DMS153 treated with DMSO at 0.1 percent for 48 hours (cell line): ENCODE measurements around the gene SNW1.
"Not testable (repeated sequence)": the region's sequence is repeated elsewhere in the genome, so short reads cannot be mapped to it uniquely, and the experiment has no call there.

Source experiments
- DNase-seq: peaks from one replicate; lab custom pipeline; 2025; ENCODE audit not compliant: unreplicated experiment; lab: John Stamatoyannopoulos, UW

SNW1 gene

DNA sequence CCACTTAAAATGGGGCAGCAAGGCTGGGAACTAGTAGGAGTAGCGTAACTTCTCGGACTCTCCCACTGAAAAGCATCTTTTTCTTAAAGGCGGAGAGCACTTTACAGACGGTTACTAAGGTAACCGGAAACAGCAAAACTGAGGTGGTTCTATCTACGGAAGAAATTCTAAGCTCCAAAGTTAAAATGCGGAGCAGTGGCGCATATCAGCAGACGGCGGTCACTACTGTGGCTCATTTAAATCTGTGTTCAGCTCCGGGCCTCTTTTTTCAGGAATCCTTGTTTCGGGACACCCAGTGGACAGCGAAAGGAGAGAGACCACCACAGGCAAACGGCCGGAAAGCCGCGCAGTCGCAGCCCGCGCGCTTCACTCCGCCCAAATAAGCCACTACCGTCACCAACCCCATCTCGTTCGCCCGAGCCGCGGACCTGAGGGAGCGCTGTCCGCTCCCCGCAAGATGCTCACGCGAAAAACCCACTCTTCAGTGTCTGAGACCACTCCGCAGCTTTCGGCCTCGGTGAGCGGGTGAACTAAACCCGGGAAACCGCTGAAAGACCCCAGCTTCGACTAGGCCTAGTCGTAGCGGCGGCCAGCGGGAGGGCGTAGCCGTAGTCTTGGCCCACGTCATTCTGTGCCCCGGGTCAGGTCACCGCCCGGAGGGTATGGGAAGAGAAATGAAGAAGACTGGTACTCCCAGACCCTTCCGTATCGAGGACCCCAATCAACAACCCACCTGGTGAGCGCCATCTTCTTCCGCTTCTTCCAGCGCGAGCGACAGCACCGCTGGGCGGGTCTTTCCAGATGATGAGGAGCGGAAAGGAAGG, at the start of gene SNW1:
Gene SNW1 (minus strand): TSS at position 776 of the 824 bp plus-strand sequence. CDS start 29 bp downstream, at position 747.
- peak; percentile 93 for DNase-seq

DNA sequence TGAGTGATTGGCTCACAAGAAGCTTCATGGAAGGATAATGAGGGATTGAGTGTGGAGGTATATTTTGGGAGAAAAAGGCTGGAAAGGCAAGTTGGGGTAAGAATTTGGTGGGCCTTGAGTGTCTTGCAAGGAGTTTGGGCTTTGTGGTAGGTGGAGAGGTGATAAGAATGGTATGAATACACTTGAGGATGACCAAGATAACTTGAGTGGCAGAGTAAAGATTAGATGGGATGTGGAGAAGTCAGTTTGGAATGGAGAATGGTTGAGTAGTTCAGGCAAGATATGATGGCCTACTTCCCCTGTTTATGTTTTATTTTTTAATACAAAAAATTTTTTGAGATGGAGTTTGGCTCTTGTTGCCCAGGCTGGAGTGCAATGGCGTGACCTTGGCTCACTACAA, 48.1 kb upstream of the SNW1 start:
- DNase-seq: no peak

- no peak for DNase-seq
Measured at GRCh38 chr14:77808250-77808649, 47.3 kb upstream of the SNW1 start.

DNA sequence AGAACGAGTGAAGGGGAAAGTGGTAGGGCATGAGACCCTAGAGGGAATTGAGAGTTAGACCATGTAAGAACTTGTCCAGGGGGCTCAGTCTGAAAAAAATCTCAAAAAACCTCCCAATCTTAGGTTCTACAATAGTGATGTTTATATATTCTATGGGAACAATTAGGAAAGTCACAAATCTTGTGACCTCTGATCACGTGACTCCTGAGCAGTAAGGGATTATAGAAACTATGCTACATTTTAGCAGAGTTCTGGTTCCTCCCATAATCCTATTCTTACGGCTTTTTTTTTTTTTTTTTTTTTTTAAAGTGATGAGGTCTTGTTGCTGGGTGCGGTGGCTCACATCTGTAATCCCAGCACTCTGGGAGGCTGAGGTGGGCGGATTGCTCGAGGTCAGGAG, 44.8 kb upstream of the SNW1 start:
- no peak for DNase-seq

DNA sequence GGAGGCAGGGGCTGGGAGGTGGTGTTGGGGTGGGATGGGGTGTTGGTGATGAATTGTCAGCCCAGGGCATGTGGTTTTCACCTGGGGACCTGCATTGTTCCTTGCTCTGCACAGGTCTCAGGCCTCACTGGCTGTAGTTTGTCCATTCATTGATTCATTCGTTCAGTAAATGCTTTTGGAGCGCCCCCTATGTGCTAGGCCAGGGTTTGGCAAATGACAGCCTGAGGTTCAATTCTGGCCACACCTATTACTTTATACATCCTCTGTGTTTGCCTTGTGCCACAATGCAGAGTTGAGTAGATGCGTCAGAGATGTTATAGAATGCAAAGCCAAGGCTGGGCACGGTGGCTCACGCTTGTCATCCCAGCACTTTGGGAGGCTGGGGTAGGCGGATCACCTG, 43.6 kb upstream of the SNW1 start:
- DNase-seq: no peak

DNA sequence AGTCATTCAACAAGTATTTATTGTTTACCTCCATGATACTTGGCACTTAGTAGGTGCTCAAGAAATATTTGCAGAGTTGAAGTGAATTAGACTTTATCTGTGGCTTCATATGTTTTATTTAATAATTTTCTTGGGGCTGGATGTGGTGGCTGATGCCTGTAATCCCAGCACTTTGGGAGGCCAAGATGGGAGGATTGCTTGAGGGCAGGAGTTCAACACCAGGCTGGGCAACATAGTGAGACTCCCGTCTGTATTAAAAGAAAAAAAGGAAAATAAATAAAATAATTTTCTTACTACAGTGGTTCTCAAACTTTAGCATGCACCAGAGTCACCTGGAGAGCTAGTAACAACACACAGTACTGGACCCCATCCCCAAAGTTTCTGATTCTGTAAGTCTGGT, 39.9 kb upstream of the SNW1 start:
- no peak for DNase-seq

GRCh38 chr14:77799863-77800730, 39.1 kb upstream of the SNW1 start, which contains the start of gene ADCK1:
Gene ADCK1, plus strand, starts transcription at chr14:77800109. Its CDS starts 18,870 bp downstream, at chr14:77818979.
- peak; percentile 61 for DNase-seq

GRCh38 chr14:77799456-77799855, 38.5 kb upstream of the SNW1 start:
- not testable (repeated sequence) for DNase-seq

- no peak for DNase-seq
Measured at GRCh38 chr14:77794357-77794756, 33.4 kb upstream of the SNW1 start.

- not testable (repeated sequence) for DNase-seq
Measured at GRCh38 chr14:77793255-77793654, 32.3 kb upstream of the SNW1 start.

DNA sequence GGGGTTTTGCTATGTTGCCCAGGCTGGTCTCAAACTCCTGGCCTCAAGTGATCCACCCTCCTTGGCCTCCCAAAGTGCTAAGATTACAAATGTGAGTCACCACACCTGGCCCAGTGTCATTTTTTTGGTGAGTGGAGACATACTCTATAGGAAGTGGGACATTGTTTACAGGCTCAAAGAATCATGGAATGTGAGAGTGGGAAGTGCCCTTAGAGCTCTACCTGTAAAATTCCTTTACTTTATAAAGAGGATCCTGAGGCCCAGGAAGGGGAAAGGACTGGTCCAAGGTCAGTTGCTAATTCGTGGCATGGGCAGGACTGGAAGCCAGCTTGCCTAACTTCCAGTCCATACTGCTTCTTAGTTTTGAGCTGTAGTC, 30.3 kb upstream of the SNW1 start:
- no peak for DNase-seq

DNA sequence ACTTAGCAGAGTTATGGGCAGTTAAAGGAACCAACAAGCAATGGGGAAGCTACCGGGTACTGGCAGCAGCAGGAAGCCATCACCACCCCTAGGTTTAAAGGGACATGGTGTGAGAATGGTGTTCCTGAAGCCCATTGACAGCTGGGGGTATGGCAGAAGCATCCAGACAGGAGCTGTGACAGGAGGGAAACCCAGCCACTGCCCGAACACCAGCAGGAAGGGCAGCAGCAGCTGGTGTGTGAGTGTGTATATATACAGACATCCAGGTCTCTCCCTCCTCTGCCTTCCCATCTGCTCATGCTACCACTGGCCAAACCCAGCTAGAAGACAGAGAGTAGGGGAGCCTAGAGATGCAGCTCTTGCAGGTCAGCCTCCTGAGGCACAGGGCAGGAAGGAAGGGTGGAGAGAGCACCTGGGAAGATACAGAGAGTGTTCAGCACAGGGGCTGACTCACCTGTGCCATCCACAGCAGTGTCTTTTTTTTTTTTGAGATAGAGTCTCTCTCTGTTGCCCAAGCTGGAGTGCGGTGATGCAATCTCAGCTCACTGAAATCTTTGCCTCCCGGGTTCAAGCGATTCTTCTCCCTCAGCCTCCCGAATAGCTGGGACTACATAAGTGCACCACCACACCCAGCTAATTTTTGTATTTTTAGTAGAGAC, 29.7 kb upstream of the SNW1 start:
- no peak for DNase-seq

- no peak for DNase-seq
Measured at GRCh38 chr14:77786148-77786547, 25.2 kb upstream of the SNW1 start.

DNA sequence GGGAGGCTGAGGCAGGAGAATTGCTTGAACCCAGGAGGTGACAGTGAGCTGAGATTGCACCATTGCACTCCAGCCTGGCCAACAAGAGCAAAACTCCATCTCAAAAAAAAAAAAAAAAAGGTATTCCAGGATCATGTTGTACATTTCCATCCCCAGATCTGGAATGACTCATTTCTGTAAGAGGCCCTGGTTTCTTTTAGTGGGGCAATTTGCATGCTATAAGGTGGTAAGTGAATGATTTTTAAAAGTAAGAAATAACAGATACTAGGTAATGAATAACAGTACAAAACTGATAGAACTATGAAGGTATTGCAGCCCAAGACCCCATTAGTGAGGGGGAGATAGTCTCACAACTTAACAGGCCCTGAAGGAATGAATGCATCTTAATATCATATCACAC, 21.2 kb upstream of the SNW1 start:
- no peak for DNase-seq

GRCh38 chr14:77773966-77774365, 13.0 kb upstream of the SNW1 start:
- not testable (repeated sequence) for DNase-seq

GRCh38 chr14:77768442-77769069, 7.6 kb upstream of the SNW1 start:
- DNase-seq: not testable (repeated sequence)

- DNase-seq: no peak
Measured at GRCh38 chr14:77763978-77764377, 3.0 kb upstream of the SNW1 start.

DNA sequence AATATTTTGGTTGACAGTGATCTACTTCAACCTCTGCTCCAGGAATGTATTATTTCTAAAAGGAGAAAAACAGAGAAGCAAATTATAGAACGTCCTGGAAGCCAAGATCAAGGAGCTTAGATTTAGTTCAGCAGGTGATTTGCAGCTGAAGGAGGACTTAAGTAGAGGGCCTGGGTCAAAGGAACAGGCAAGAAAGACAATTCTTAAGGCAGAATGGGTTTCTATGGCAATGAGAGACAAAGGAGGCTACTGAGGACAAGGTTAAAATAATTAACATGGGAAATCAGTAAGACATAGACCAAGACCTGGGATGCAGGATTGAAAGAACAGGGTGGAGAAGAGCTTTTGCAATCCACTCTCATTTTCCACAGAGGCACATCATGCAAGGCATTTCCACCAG, 2.4 kb upstream of the SNW1 start:
- no peak for DNase-seq

DNA sequence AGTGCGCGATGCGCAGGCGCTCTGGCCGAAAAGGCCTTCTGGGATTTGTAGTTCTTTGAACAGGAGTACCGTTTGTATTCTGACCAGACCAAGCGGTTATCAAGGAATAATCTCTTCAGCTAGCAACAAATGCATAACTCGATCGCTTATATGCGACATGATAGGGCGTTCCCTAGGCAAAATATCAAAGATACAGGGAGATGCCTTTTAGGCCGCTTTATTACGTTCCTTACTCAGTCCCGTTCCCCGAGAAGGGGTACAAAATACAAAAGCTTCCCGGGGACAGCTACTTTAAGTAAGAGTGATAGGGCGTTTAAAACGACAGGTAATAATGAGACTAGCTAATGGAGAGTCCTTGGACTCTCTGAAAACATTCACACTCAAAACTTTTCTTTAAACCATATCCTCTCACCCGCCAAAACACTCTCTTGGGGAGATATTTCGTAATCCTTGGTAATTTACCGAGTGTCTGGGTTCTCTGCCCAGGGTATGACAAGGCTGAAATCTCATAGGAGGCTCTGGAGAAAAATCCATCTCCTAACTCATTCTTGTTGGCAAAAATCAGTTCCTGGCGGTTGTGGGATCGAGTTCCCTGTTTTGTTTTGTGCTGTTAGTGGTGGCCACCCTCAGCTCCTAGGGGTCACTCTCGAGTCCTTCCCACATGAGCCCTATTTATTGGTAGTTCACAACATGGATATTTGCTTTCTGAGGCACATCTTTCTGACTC, 412 bp upstream of the SNW1 start:
- DNase-seq: no peak

- no peak for DNase-seq
Measured at GRCh38 chr14:77752799-77753516, 8.0 kb downstream of the SNW1 start.
